ENCODE measurements around the gene RAB37.

DNA sequence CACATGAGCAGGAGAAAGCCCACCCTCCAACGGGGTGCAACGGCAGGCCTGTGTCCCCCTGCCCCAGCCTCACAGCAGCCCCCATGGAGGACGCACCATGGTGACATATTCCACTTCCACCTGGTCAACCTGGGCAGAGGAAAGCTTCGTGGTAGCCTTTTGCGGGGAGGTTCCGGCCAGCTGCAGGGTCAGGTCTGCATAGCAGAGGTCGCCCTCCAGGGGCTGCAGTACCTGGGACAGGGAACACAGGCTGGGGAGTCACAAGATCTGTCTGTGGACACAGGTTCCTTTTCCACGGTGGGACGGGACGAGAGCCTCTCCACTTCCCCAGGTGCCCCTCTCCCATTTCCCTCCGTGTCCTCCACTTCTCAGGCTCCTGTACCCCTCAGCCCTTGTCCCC is 41.4 kb upstream of the RAB37 start:
- TF ChIP-seq CTCF (IDR thresholded peaks at IDR 0.05) (no peak), POLR2A (IDR thresholded peaks at IDR 0.05) (no peak)

Measured in tibial nerve (tissue), 3 donors.